EL (cell line): Measurements from ENCODE around the gene COL13A1.

ENCODE experiments used
- DNase-seq: peaks from one replicate; pipeline ENCODE4 v3.0.0-alpha.2; 2016

Gene COL13A1

GRCh38 chr10:69893271-69893900 is 91.7 kb downstream of the COL13A1 start:
- DNase-seq = no peak

DNA sequence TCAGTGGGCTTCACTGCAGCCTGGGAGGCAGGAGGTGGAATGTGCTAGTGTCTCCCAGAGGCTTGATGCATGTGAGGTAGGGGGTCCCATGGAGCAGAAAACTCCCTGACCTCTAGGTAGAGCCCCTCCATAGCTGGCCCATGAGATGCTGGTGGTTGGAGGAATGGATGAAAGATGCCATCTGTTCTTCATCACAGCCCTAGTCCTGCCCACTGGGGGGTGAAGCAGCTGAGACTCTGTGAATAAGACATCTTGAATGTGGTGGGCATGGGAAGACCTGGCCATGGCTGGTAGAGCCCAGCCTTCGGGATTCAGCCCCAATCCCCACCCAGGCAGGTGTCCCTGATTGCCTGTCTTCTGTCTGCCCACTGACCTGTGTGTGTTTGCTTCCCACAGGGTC is 92.5 kb downstream of the COL13A1 start:
- DNase-seq = no peak

GRCh38 chr10:69895759-69896158 is 94.1 kb downstream of the COL13A1 start:
- DNase-seq = peak; percentile 31

GRCh38 chr10:69896606-69897231 is 95.0 kb downstream of the COL13A1 start:
- no peak for DNase-seq

DNA sequence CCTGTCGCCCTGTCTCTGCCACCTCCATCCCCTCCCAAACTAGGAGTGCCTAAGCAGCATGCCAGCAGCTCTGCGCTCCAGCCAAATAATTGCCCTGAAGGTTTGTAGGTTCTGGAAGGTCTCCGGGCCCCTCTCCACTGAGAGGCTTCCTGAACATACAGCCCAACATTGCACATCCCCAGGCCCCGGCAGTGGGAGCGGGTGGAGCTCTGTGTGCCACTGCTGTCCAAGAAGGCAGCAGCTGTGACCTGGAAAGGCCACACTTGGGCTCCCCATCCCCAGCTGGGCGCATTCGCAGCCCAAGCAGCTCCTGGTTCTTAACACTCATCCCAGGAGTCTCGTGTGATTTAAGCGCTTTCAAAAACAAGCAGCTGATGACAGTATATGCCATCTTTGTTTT is 95.7 kb downstream of the COL13A1 start:
- DNase-seq = no peak

- DNase-seq = no peak
These were observed 96.3 kb downstream of the COL13A1 start for GRCh38 chr10:69897999-69898398.

GRCh38 chr10:69898524-69898923 is 96.8 kb downstream of the COL13A1 start:
- DNase-seq = no peak

GRCh38 chr10:69898941-69899340 is 97.2 kb downstream of the COL13A1 start:
- DNase-seq = no peak

- DNase-seq = no peak
These were observed 98.3 kb downstream of the COL13A1 start for GRCh38 chr10:69899727-69900595.

DNA sequence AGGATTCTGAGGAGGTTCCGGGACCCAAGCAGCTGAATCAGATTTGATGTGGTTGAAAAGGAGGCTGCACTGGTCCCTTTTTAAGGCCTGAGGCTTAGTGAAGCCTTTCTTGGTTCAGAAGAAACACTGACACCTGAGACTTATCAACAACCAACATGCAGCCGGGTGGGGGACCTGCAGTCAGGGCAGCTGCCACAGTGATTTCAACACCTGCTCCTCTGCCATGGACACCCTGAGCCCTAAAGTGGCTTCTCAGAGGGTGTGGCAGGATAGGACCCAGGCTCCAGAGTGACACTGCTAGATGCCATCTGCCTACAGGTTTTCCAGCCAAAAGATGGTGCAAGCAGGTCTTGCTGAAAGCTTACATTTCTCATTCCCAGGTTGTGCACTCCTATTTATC is 99.3 kb downstream of the COL13A1 start:
- no peak for DNase-seq

- DNase-seq = peak; percentile 60
These were observed 100.2 kb downstream of the COL13A1 start for GRCh38 chr10:69901628-69902505.

DNA sequence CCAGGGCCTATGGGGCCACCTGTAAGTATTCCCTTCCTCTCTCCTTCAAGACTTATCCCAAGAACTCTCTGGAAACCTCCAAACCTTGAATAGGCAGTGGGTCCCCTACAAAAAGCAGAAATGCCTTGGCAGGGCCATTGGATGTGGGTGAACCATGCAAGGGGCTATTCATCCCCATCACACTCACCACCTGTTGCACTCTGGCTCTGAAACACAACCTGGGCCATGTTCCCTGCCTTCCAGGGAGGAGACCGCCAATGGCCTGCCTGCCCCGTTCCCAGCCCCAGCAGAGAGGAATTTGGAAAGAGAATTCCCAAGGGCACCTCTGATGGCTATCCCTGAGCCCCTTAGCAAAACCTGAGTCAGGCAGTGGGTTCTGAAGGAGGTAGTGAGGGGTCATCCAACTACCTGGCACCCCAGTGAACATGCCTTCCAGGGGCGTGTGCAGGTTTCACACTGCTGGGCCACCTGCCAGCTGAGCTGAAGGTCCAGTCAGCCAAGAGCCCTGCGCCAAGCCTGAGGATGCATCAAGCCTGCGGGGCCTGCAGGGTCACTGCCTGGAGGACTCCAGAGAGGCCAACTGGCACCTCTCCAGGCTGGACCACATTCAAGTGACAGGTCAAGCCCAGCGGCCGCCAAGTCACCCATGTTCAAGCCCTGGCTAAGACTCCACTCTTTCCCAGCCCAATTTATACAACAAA is 101.3 kb downstream of the COL13A1 start:
- DNase-seq = no peak

DNA sequence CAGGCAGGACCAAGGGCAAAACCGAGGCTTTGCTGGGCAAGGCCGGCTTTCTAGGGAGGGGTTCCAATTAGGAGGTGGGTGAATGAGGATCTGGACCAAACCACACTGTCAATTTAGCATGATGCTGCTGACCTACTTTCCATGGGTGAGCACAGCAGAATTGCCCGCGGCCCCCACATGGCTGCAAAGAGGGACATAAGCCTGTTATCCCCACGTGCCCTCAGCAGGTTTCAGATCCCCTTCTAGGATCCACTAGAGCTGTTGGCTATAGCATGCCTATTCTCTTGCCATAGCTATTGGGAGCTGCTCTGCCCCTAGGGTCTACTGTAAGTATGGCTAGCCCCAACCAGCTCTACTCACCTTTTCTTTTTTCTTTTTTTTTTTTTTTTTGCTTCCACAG is 102.8 kb downstream of the COL13A1 start:
- no peak for DNase-seq

DNA sequence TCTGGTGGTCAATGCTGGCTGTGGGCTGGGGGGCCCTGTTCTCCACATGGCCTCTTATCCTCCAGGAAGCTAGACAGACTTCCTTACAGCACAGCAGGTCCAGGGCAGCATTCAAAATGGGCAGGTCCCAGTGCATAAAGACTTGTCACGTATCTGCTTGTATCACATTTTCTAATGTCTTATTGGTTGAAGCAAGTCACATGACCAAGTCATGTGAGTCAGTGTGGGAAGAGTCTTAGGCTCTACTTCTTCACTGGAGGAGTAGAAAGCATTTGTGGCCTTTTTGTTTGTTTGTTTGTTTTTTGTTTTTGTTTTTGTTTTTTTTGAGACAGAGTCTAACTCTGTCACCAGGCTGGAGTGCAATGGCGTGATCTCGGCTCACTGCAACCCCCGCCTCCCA is 104.7 kb downstream of the COL13A1 start:
- DNase-seq = no peak

DNA sequence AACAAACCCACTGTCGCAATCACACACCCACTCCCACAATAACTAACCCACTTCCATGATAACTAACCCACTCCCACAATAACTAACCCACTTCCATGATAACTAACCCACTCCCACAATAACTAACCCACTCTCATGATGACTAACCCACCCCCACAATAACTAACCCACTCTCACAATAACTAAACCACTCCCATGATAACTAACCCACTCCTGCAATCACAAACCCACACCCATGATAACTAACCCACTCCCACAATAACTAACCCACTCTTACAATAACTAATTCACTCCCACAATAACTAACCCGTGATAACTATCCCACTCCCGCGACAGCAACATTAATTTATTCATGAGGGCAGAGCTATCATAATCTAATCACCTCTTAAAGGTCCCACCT is 105.8 kb downstream of the COL13A1 start:
- no peak for DNase-seq

GRCh38 chr10:69908124-69908523 is 106.4 kb downstream of the COL13A1 start:
- peak; percentile 10 for DNase-seq

DNA sequence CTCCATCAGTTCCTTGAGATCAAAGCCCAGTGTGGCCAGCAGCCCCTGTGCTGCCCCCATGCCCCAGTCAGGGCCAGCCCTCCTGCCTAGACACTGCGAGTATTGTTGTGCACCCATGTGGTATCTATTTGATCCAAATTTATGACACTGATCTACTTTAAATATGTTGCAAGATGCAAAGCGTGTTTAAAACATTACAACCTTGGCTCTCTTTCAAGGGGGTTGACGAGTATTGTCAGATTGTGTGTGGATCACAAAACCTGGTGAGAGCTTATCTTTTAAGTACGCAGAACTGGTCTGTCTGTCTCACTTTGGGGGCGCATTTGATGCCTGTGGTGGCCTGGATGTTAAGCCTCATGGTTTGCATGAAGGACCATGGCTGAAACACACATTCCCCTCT is 108.9 kb downstream of the COL13A1 start:
- DNase-seq = no peak

- no peak for DNase-seq
These were observed 110.2 kb downstream of the COL13A1 start for GRCh38 chr10:69911613-69912528.

DNA sequence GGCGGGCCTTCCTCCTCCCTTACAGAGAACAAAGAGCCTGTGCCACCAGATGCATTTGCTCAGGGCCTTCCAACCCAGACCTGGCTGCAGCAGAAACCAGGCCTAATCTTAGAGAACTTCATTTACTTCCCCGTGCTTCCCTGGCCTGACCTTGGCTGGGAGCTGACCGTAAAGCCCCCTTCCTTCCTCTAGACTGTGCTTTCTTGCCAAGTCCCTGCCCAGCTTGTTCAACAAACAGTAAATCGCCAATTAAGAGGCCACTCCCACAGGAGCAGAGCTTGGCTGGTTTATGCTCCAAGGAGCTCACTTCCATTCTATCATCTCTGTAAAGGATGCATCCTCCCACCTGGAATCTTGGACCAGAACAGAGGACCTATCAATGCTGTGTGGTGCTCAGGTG is 110.9 kb downstream of the COL13A1 start:
- no peak for DNase-seq

- no peak for DNase-seq
These were observed 112.1 kb downstream of the COL13A1 start for GRCh38 chr10:69913606-69914382.
